IMR-90 (cell line): ENCODE data around the gene CCT3. TPM values are rescaled to one million over a fixed set of nuclear protein-coding genes. Genes with fewer than 3 reads are reported as not detected.

Experiments used
- ATAC-seq: fragments of 200-7000 bp; cut with Tn5 transposase; 2 replicates; pipeline ENCODE4 v1.9.1; 2020; ENCODE audit warnings: low read depth, mild to moderate bottlenecking, moderate library complexity
- BruUV-seq: library from RNA; stranded (reverse); fragments of 400-500 nt; replicated peaks from 2 replicates; lab custom pipeline; 2021; lab: Mats Ljungman, UMichigan
- CTCF ChIA-PET: fragments of 300-600 bp; formaldehyde crosslinking; extraction: SDS; loops from one replicate; lab custom pipeline; 2021; ENCODE audit warnings: antibody characterized with exemption; lab: Yijun Ruan, JAX
- POLR2A ChIA-PET: fragments of 300-600 bp; sonication (Branson Sonifier 250); formaldehyde crosslinking; loops from one replicate; lab custom pipeline; 2022; ENCODE audit warnings: antibody characterized with exemption; ENCODE audit not compliant: unreplicated experiment; lab: Charles Lee
- DNase-seq: peaks from one replicate; pipeline ENCODE4 v3.0.0; 2013
- H2AFZ ChIP-seq: replicated peaks from 2 replicates; pipeline ENCODE3; 2013; ENCODE audit warnings: low read length, mild to moderate bottlenecking; ENCODE audit not compliant: poor library complexity
- H2AK5ac ChIP-seq: 2 replicates; pipeline ENCODE4 v1.6.1; 2013; ENCODE audit warnings: low read depth, low read length, inconsistent platforms
- H2AK9ac ChIP-seq: replicated peaks from 2 replicates; pipeline ENCODE3; 2013; ENCODE audit warnings: mild to moderate bottlenecking, low read depth, low read length, moderate library complexity; ENCODE audit not compliant: poor library complexity
- H2BK120ac ChIP-seq: 2 replicates; pipeline ENCODE4 v1.6.1; 2013; ENCODE audit warnings: low read depth, low read length, inconsistent platforms
- H2BK15ac ChIP-seq: 3 replicates; pipeline ENCODE4 v1.6.1; 2013; ENCODE audit warnings: low read depth, low read length, inconsistent platforms
- H2BK20ac ChIP-seq: 2 replicates; pipeline ENCODE4 v1.6.1; 2013; ENCODE audit warnings: low read depth, mild to moderate bottlenecking, inconsistent platforms, low read length, moderate library complexity
- H2BK5ac ChIP-seq: 2 replicates; pipeline ENCODE4 v1.6.1; 2013; ENCODE audit warnings: mild to moderate bottlenecking, low read depth, low read length, inconsistent platforms; ENCODE audit not compliant: poor library complexity, severe bottlenecking
- H3K14ac ChIP-seq: replicated peaks from 2 replicates; pipeline ENCODE4 v1.6.1; 2013; ENCODE audit warnings: low read depth, low read length, inconsistent platforms
- H3K18ac ChIP-seq: 2 replicates; pipeline ENCODE4 v1.6.1; 2013; ENCODE audit warnings: low read depth, low read length, control low read depth
- H3K23ac ChIP-seq: 2 replicates; pipeline ENCODE4 v1.6.1; 2013; ENCODE audit warnings: low read depth, low read length, inconsistent platforms
- H3K27ac ChIP-seq: 2 replicates; pipeline ENCODE4 v1.5.1; 2013; ENCODE audit warnings: mild to moderate bottlenecking, control low read depth, low read length; ENCODE audit not compliant: insufficient read depth
- H3K27me3 ChIP-seq: 2 replicates; pipeline ENCODE4 v1.6.1; 2013; ENCODE audit warnings: low read length; ENCODE audit not compliant: control insufficient read depth, insufficient read depth
- H3K36me3 ChIP-seq: 2 replicates; pipeline ENCODE4 v1.6.1; 2013; ENCODE audit warnings: low read length, mixed read lengths; ENCODE audit not compliant: control insufficient read depth, insufficient read depth
- H3K4ac ChIP-seq: 2 replicates; pipeline ENCODE4 v1.6.1; 2013; ENCODE audit warnings: low read depth, low read length, inconsistent platforms
- H3K4me1 ChIP-seq: 2 replicates; pipeline ENCODE4 v1.6.1; 2013; ENCODE audit warnings: low read length, mixed read lengths; ENCODE audit not compliant: control insufficient read depth, insufficient read depth
- H3K4me2 ChIP-seq: 2 replicates; pipeline ENCODE4 v1.6.1; 2013; ENCODE audit warnings: low read depth, mild to moderate bottlenecking, control low read depth, low read length, moderate library complexity
- H3K4me3 ChIP-seq: 2 replicates; pipeline ENCODE4 v1.5.1; 2013; ENCODE audit warnings: low read depth, mild to moderate bottlenecking, control low read depth, low read length, moderate library complexity; ENCODE audit not compliant: insufficient read depth
- H3K56ac ChIP-seq: 2 replicates; pipeline ENCODE4 v1.6.1; 2013; ENCODE audit warnings: low read length, inconsistent platforms; ENCODE audit not compliant: insufficient read depth; ENCODE audit errors: extremely low read depth
- H3K79me1 ChIP-seq, 2 experiments: 2 replicates each; pipeline ENCODE4 v1.6.1; 2013; ENCODE audit warnings: low read length in 2 of 2, inconsistent platforms in 1 of 2, low read depth in 1 of 2
- H3K9ac ChIP-seq: 2 replicates; pipeline ENCODE4 v1.6.1; 2013; ENCODE audit warnings: low read depth, low read length, control low read depth
- H3K9me1 ChIP-seq: 2 replicates; pipeline ENCODE4 v1.6.1; 2013; ENCODE audit warnings: low read length, inconsistent platforms; ENCODE audit not compliant: insufficient read depth
- H3K9me3 ChIP-seq: 2 replicates; pipeline ENCODE4 v1.6.1; 2013; ENCODE audit warnings: low read length; ENCODE audit not compliant: control insufficient read depth, insufficient read depth
- H4K20me1 ChIP-seq: 2 replicates; pipeline ENCODE4 v1.6.1; 2013; ENCODE audit warnings: low read length, inconsistent platforms; ENCODE audit not compliant: insufficient read depth
- H4K5ac ChIP-seq: 2 replicates; pipeline ENCODE4 v1.6.1; 2013; ENCODE audit warnings: mild to moderate bottlenecking, low read depth, low read length, control low read depth
- H4K8ac ChIP-seq, 2 experiments: 2 replicates each; pipeline ENCODE4 v1.6.1; 2013; ENCODE audit warnings: low read depth in 2 of 2, low read length in 2 of 2, control low read depth in 1 of 2, inconsistent platforms in 1 of 2
- H4K91ac ChIP-seq: 2 replicates; pipeline ENCODE4 v1.6.1; 2013; ENCODE audit warnings: low read depth, low read length, inconsistent platforms; ENCODE audit not compliant: insufficient read depth
- RFX5 ChIP-seq: IDR thresholded peaks from 2 replicates; pipeline ENCODE4 v1.8.0; 2012; ENCODE audit warnings: low read depth, mild to moderate bottlenecking, low read length, moderate library complexity
- whole genome bisulfite sequencing, 2 experiments: methylation state at CpG; one replicate each; pipeline versions ENCODE4 v1.1.5 to v1.1.7; 2013; ENCODE audit warnings: missing lambda C conversion rate in 2 of 2; ENCODE audit not compliant: insufficient read length in 1 of 2; ENCODE audit errors: extremely low coverage in 2 of 2; 5-methylcytosine and 5-hydroxymethylcytosine counted together
- dilution Hi-C: fragments of 300-500 bp; cut with HindIII; formaldehyde crosslinking; loops from one replicate; pipeline ENCODE4 v1.14.3; 2018; ENCODE audit warnings: low sequenced_read_pairs; ENCODE audit not compliant: unreplicated experiment
- in situ Hi-C: fragments of 300-500 bp; cut with MboI; formaldehyde crosslinking; loops from 3 replicates; pipeline ENCODE4 v1.14.3; 2019; ENCODE audit warnings: low sequenced_read_pairs, inconsistent platforms, mixed read lengths
- intact Hi-C: fragments of 100-400 bp; cut with micrococcal nuclease; formaldehyde crosslinking; loops from 2 replicates; pipeline ENCODE4 v1.10.0; 2022
- polyA plus RNA-seq, 3 experiments: library from polyadenylated mRNA; depleted of rRNA; stranded (reverse); fragments of >200 nt; gene quantifications; 2 replicates each; pipeline ENCODE4 v1.2.3, GENCODE V29; 2012; ENCODE audit warnings: low replicate concordance in 1 of 3
- total RNA-seq: library from RNA; depleted of rRNA; stranded (reverse); fragments of >200 nt; gene quantifications from 2 replicates; pipeline ENCODE4 v1.2.3, GENCODE V29; 2012

The CCT3 gene
- total and polyA plus RNA-seq, 2 of the 4 experiments (the other 2 are of a cell fraction) = 313 to 595 TPM

DNA sequence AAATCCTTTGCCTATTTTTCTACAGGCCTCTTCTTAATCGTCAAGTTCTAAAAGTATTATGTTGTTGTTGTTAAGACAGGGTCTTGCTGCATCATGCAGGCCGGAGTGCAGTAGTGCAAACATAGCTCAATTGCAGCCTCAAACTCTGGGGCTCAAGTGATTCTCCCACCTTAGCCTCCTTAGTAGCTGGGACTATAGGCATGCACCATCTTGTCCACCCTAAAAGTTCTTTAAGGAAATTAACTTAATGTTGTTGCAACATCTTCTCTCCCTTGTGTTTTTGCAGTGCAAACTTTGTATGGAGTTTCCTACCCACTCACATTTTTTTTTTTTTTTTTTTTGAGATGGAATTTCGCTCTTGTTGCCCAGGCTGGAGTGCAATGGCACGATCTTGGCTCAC lies 34.9 kb downstream of the CCT3 start:
- Histone ChIP-seq H3K9me1 (peaks cover 4% of the 10 kb centered on the region), H4K5ac (no peak overlapping the region), H3K14ac (no peak overlapping the region), H3K56ac (no peak overlapping the region), H2BK15ac (no peak overlapping the region), H2BK20ac (no peak overlapping the region), H3K4me1 (peaks cover 5% of the 10 kb centered on the region), H3K18ac (no peak overlapping the region), H3K9ac (no peak overlapping the region), H4K8ac (no peak overlapping the region), H3K4me3 (no peak overlapping the region), H3K27me3 (no peaks in the 10 kb centered on the region), H3K23ac (no peak overlapping the region), H2AK5ac (no peak overlapping the region), H2BK120ac (no peak overlapping the region), H2BK5ac (no peak overlapping the region), H3K27ac (no peak overlapping the region), H4K91ac (no peak overlapping the region), H3K9me3 (no peaks in the 10 kb centered on the region), H3K4ac (no peak overlapping the region), H3K4me2 (no peak overlapping the region), H4K20me1 (peaks cover 6% of the 10 kb centered on the region; the same call in 1 of the 2 replicates), H3K79me1 (peaks cover 4 to 10% of the 10 kb centered on the region in 2 experiments; a peak in 1 of 4 replicates), H2AFZ (no peak overlapping the region), H3K36me3 (peaks cover 20% of the 10 kb centered on the region), H2AK9ac (no peak overlapping the region)
- in situ Hi-C loops = no loop called here
- intact Hi-C loops = no loop called here
- dilution Hi-C loops = no loop called here
- BruUV-seq = no TSS peak
- DNase-seq (no peak), ATAC-seq (no peak)
- CTCF ChIA-PET = no interaction called here
- no peak for TF ChIP-seq RFX5
- POLR2A ChIA-PET = no interaction called here
- whole genome bisulfite sequencing, 2 experiments = no CpG with 5 or more reads among the region's 4 CpGs
